ENCODE results near the gene EPB41L4A.

- TF ChIP-seq, protein P1, sequence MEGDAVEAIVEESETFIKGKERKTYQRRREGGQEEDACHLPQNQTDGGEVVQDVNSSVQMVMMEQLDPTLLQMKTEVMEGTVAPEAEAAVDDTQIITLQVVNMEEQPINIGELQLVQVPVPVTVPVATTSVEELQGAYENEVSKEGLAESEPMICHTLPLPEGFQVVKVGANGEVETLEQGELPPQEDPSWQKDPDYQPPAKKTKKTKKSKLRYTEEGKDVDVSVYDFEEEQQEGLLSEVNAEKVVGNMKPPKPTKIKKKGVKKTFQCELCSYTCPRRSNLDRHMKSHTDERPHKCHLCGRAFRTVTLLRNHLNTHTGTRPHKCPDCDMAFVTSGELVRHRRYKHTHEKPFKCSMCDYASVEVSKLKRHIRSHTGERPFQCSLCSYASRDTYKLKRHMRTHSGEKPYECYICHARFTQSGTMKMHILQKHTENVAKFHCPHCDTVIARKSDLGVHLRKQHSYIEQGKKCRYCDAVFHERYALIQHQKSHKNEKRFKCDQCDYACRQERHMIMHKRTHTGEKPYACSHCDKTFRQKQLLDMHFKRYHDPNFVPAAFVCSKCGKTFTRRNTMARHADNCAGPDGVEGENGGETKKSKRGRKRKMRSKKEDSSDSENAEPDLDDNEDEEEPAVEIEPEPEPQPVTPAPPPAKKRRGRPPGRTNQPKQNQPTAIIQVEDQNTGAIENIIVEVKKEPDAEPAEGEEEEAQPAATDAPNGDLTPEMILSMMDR (IDR thresholded peaks at IDR 0.05): no peak
- TF ChIP-seq POLR2A (IDR thresholded peaks at IDR 0.05): no peak
Observed at GRCh38 chr5:112201141-112201540, 217.9 kb downstream of the EPB41L4A start.

Measured in ovary (tissue), 3 donors.